ENCODE results near the gene HRH3.

DNA sequence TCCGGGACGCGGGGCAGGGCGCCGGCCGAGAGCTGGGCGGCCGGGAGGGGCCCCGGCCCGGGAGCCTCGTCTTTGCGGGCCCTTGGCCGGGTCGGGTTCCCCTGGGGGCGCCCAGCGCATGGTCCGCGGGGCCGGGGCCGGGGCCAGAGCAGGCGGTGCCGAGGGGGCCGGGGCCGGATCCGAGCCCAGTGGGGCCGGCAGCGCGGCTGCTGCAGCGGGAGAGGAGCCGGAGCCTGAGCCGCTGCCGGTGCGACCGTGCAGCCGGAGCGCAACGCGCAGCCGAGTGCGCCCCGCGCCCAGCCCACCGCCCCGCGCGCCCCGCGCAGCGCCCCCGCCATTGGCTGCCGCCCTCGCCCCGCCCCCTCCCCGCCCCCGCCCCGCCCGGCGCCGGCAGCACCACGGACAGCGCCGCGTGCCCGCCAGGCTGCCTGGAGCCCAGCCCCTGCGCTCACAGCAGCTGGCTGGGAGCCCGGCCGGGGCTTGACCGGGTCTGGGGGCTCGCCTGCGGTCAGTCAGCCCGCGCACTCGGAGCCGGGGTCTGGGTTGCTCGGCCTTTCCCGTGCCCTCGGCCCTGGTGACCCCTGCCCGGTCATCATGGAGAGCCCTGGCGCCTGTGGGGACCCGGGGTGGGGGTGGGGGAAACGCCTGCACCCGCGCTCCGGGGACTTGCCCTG is at the start of gene HRH3:
- TF ChIP-seq ZNF133 (tag by site-specific recombination; IDR thresholded peaks at IDR 0.05) (no peak), ZNF707 (tag by site-specific recombination; IDR thresholded peaks at IDR 0.05) (no peak), ATF2 (tag by site-specific recombination; IDR thresholded peaks at IDR 0.05; ENCODE audit: low read depth) (no peak), BCL11A (tag by site-specific recombination; IDR thresholded peaks at IDR 0.05; ENCODE audit: low read depth) (peak; percentile 68; the same call in 1 of the 2 replicates)

All from HEK293 (cell line).